ENCODE measurements around the gene TBC1D8. TPM values are rescaled to one million over a fixed set of nuclear protein-coding genes. Genes with fewer than 3 reads are reported as not detected.

The TBC1D8 gene
- total RNA-seq, 4 donors from 2014 or later, result 16.7 to 44.0 (median 19.7) TPM

GRCh38 chr2:101047774-101048173 lies 103.4 kb downstream of the TBC1D8 start:
- DNase-seq, result peak in 1 of 2 donors; percentile 32
- TF ChIP-seq CTCF (IDR thresholded peaks at IDR 0.05), result no peak
- no peak for TF ChIP-seq POLR2A (IDR thresholded peaks at IDR 0.05)
- H3K36me3 ChIP-seq, result no peaks in the 10 kb centered on the region
- H3K4me3 ChIP-seq, result no peak overlapping the region
- no peaks in the 10 kb centered on the region for H3K4me1 ChIP-seq
- no peaks in the 10 kb centered on the region for H3K9me3 ChIP-seq
- intact Hi-C loops (cut with DNase I; ENCODE audit: low total_unique reads), result no loop called here
- no peak overlapping the region for H3K27ac ChIP-seq
- no peaks in the 10 kb centered on the region for H3K27me3 ChIP-seq

GRCh38 chr2:101047075-101047766 lies 104.0 kb downstream of the TBC1D8 start:
- H3K4me3 ChIP-seq, result no peak overlapping the region
- no peaks in the 10 kb centered on the region for H3K36me3 ChIP-seq
- no peaks in the 10 kb centered on the region for H3K27me3 ChIP-seq
- intact Hi-C loops (cut with DNase I; ENCODE audit: low total_unique reads), result no loop called here
- no peak overlapping the region for H3K27ac ChIP-seq
- no peaks in the 10 kb centered on the region for H3K9me3 ChIP-seq
- TF ChIP-seq CTCF (IDR thresholded peaks at IDR 0.05) (no peak), POLR2A (IDR thresholded peaks at IDR 0.05) (no peak)
- DNase-seq, result no peak
- H3K4me1 ChIP-seq, result no peaks in the 10 kb centered on the region

GRCh38 chr2:101045330-101045729 lies 105.9 kb downstream of the TBC1D8 start:
- no peak for DNase-seq
- H3K27ac ChIP-seq, result no peak overlapping the region
- no peak overlapping the region for H3K4me3 ChIP-seq
- no peaks in the 10 kb centered on the region for H3K36me3 ChIP-seq
- no peak for TF ChIP-seq CTCF (IDR thresholded peaks at IDR 0.05)
- no peak for TF ChIP-seq POLR2A (IDR thresholded peaks at IDR 0.05)
- intact Hi-C loops (cut with DNase I; ENCODE audit: low total_unique reads), result no loop called here
- H3K9me3 ChIP-seq, result no peaks in the 10 kb centered on the region
- H3K27me3 ChIP-seq, result no peaks in the 10 kb centered on the region
- no peaks in the 10 kb centered on the region for H3K4me1 ChIP-seq

- Histone ChIP-seq H3K4me3 (no peak overlapping the region), H3K36me3 (no peaks in the 10 kb centered on the region), H3K27me3 (no peaks in the 10 kb centered on the region), H3K9me3 (no peaks in the 10 kb centered on the region), H3K4me1 (no peaks in the 10 kb centered on the region), H3K27ac (no peak overlapping the region)
- DNase-seq, result no peak
- no peak for TF ChIP-seq POLR2A (IDR thresholded peaks at IDR 0.05)
- no peak for TF ChIP-seq CTCF (IDR thresholded peaks at IDR 0.05)
- intact Hi-C loops (cut with DNase I; ENCODE audit: low total_unique reads), result no loop called here
These were observed 109.8 kb downstream of the TBC1D8 start for GRCh38 chr2:101041413-101041812.

- Histone ChIP-seq H3K4me3 (no peak overlapping the region), H3K36me3 (no peaks in the 10 kb centered on the region), H3K27me3 (no peaks in the 10 kb centered on the region), H3K27ac (no peak overlapping the region), H3K9me3 (no peaks in the 10 kb centered on the region), H3K4me1 (no peaks in the 10 kb centered on the region)
- no peak for DNase-seq
- TF ChIP-seq CTCF (IDR thresholded peaks at IDR 0.05) (no peak), POLR2A (IDR thresholded peaks at IDR 0.05) (no peak)
- intact Hi-C loops (cut with DNase I; ENCODE audit: low total_unique reads), result no loop called here
These were observed 110.4 kb downstream of the TBC1D8 start for GRCh38 chr2:101040761-101041160.
